Spleen (tissue), 7 donors: ENCODE results near the gene SPRR2A.

Experiments used
- CTCF ChIP-seq, 11 experiments: fragments of 200-600 bp in 7 of 11; fragments of 450-650 bp in 4 of 11; sonication (generic) in 4 of 11; IDR thresholded peaks in 8 of 11; conservative IDR thresholded peaks in 3 of 11; 1 replicate in 7 of 11; 2 replicates in 4 of 11; pipeline versions ENCODE4 v1.4.0 to v1.8.0; 2016 to 2021; ENCODE audit warnings: antibody characterized with exemption in 11 of 11, inconsistent platforms in 4 of 11, mild to moderate bottlenecking in 1 of 11
- POLR2A ChIP-seq, 3 donors: fragments of 450-650 bp; IDR thresholded peaks; one replicate each; pipeline ENCODE4 v1.5.1; 2017; ENCODE audit warnings: antibody characterized with exemption in 3 of 3, mild to moderate bottlenecking in 1 of 3
- donor health status: DM: no; HTN: no; CAD: no; lungs with moderate emphysema.
- donor health status: DM: no; HTN: no; CAD: no.
- donor health status: DM: no; HTN: no; CAD: no.

- TF ChIP-seq POLR2A (IDR thresholded peaks at IDR 0.05): no peak
- no peak for TF ChIP-seq CTCF (IDR thresholded peaks at IDR 0.05 in 8 of 11, conservative IDR thresholded peaks at IDR 0.05 in 3 of 11)
These were observed 38.5 kb upstream of the SPRR2A start for GRCh38 chr1:153095764-153096163.
